Measurements from ENCODE around the gene MSH3. TPM values are rescaled to one million over a fixed set of nuclear protein-coding genes. Genes with fewer than 3 reads are reported as not detected.
"Not testable (repeated sequence)": the region's sequence is repeated elsewhere in the genome, so short reads cannot be mapped to it uniquely, and the experiment has no call there.

MSH3 gene
- total RNA-seq, 2 donors from 2014 or later = 9.2 to 10.9 TPM

DNA sequence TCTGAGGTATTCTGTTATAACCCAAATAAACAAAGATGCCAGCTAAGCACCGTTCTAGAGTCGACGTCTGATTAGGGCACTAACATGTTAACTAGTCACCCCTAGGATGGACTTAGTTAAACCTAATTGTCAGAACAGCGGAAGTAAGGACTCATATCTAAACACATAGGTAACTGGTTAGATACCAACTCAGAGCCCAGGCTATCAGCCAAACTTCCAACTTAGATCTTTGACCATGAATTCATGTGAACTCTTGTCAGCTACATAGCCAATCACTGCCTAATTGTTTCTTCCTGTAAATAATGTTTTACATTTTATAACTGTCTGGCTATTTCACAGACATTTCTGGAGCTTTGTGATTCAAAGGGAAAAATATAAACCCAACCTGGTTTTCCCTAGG is 84.6 kb downstream of the MSH3 start:
- peak overlapping the region in 1 of 4 donors; percentile 12 for H3K27ac ChIP-seq
- H3K36me3 ChIP-seq (replicated peaks in 1 of 2; ENCODE audit: insufficient read depth in 1 of 2, low read depth in 2 of 2) = no peaks in the 10 kb centered on the region
- DNase-seq = no peak
- no peak overlapping the region for H3K4me3 ChIP-seq
- ATAC-seq = no peak
- TF ChIP-seq POLR2A (IDR thresholded peaks at IDR 0.05) = no peak
- TF ChIP-seq, protein P1, sequence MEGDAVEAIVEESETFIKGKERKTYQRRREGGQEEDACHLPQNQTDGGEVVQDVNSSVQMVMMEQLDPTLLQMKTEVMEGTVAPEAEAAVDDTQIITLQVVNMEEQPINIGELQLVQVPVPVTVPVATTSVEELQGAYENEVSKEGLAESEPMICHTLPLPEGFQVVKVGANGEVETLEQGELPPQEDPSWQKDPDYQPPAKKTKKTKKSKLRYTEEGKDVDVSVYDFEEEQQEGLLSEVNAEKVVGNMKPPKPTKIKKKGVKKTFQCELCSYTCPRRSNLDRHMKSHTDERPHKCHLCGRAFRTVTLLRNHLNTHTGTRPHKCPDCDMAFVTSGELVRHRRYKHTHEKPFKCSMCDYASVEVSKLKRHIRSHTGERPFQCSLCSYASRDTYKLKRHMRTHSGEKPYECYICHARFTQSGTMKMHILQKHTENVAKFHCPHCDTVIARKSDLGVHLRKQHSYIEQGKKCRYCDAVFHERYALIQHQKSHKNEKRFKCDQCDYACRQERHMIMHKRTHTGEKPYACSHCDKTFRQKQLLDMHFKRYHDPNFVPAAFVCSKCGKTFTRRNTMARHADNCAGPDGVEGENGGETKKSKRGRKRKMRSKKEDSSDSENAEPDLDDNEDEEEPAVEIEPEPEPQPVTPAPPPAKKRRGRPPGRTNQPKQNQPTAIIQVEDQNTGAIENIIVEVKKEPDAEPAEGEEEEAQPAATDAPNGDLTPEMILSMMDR (IDR thresholded peaks at IDR 0.05) = no peak
- intact Hi-C loops (cut with DNase I) = no loop called here
- H3K4me1 ChIP-seq = peaks cover 20% of the 10 kb centered on the region
- H3K9me3 ChIP-seq = no peaks in the 10 kb centered on the region
- H3K27me3 ChIP-seq = no peaks in the 10 kb centered on the region
- 67 to 74% methylated on average over 4 of the region's 4 CpGs for WGBS, 2 donors

DNA sequence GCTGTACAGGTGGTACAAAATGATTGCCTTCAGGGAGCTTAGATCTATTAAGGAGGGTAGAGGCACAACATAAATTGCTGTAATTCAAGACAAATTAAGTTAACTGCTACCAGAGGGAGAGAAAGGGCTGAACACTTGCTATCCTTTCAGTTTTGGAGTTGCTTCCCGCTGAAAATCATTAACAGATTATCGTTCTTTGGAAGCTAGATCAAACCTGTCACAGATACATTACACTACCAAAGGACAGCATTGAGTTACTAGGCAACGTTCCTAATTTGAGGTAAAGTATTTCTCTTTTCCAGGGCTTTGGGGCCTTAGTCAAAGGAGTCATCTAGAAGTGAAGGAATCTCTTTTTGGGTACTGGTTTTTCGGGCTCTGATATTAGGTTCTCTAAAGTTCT is 85.0 kb downstream of the MSH3 start:
- H3K36me3 ChIP-seq (replicated peaks in 1 of 2; ENCODE audit: insufficient read depth in 1 of 2, low read depth in 2 of 2) = no peaks in the 10 kb centered on the region
- H3K9me3 ChIP-seq = no peaks in the 10 kb centered on the region
- H3K4me1 ChIP-seq = peaks cover 20% of the 10 kb centered on the region
- ATAC-seq = no peak
- H3K27ac ChIP-seq = peak overlapping the region in 1 of 4 donors; percentile 12
- DNase-seq = no peak
- intact Hi-C loops (cut with DNase I) = no loop called here
- TF ChIP-seq POLR2A (IDR thresholded peaks at IDR 0.05) = no peak
- TF ChIP-seq, protein P1 (IDR thresholded peaks at IDR 0.05) = no peak
- no peak overlapping the region for H3K4me3 ChIP-seq
- 45 to 54% methylated on average over 4 of the region's 4 CpGs for WGBS, 2 donors
- no peaks in the 10 kb centered on the region for H3K27me3 ChIP-seq

DNA sequence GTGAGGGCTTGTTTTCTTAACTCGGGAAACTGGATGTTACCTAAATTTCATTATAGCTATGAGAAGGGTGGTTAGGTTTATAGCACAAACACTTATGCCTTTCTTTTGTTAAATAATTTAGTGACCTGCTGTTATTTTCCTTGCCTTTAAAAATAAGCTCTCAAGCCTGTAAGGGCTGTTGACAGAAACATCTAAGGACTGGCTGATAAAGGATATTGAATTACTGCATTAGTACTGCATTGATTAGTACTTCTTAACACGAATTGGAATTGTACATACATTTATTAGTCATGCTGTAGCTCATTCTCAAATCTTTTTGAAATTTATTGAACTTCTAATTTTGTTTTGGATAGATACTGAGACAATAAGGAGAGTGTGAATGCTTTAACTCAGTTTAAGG is 85.4 kb downstream of the MSH3 start:
- no peak for ATAC-seq
- WGBS, 2 donors = 61 to 62% methylated on average over 2 of the region's 2 CpGs
- H3K27me3 ChIP-seq = no peaks in the 10 kb centered on the region

DNA sequence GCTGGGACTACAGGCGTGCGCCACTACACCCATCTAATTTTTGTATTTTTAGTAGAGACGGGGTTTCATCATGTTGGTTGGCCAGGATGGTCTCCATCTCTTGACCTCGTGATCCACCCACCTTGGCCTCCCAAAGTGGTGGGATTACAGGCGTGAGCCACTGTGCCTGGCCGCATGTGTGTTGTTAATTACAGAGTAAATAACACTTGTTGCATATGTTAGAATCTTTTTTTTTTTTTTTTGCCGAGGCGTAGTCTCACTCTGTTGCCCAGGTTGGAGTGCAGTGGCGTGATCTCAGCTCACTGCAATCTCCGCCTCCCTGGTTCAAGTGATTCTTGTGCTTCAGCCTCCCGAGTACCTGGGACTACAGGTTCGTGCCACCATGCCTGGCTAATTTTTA is 86.0 kb downstream of the MSH3 start:
- H3K27ac ChIP-seq; DNase-seq; intact Hi-C loops (cut with DNase I); H3K36me3 ChIP-seq (replicated peaks in 1 of 2; ENCODE audit: insufficient read depth in 1 of 2, low read depth in 2 of 2); H3K9me3 ChIP-seq; H3K27me3 ChIP-seq; ATAC-seq; H3K4me3 ChIP-seq: not testable (repeated sequence)
- 98 to 99% methylated on average over 12 of the region's 12 CpGs for WGBS, 2 donors
- peaks cover 20% of the 10 kb centered on the region for H3K4me1 ChIP-seq

More for the DNA sequence above, 85.4 kb downstream of the MSH3 start:
- DNase-seq = no peak
- H3K4me3 ChIP-seq = no peak overlapping the region
- no peak for TF ChIP-seq POLR2A (IDR thresholded peaks at IDR 0.05)
- TF ChIP-seq, protein P1 (IDR thresholded peaks at IDR 0.05) = no peak
- intact Hi-C loops (cut with DNase I) = no loop called here
- peaks cover 20% of the 10 kb centered on the region for H3K4me1 ChIP-seq
- H3K9me3 ChIP-seq = no peaks in the 10 kb centered on the region
- no peak overlapping the region for H3K27ac ChIP-seq
- H3K36me3 ChIP-seq (replicated peaks in 1 of 2; ENCODE audit: insufficient read depth in 1 of 2, low read depth in 2 of 2) = no peaks in the 10 kb centered on the region

DNA sequence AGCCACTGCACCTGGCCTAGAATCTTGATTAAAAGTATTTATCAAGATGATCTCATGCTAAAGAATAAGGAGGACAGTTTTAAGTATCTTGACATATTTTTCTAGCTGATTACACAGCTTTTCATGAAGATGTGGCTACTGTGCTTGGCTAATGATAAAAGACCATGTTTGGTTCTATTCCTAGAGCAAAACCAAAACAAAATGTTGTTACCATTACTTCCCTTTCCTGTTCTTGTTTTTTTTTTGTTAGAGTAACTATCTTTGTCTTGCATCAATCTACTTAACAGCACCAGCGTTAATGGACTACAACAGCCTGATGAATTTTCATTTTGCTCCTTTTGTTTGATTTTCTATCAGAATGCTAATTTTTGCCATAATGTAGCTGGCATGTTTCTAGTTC is 86.5 kb downstream of the MSH3 start:
- DNase-seq = no peak
- TF ChIP-seq, protein P1 (IDR thresholded peaks at IDR 0.05) = no peak
- no peak for TF ChIP-seq POLR2A (IDR thresholded peaks at IDR 0.05)
- 68 to 92% methylated on average over 1 of the region's 1 CpG for WGBS, 2 donors
- intact Hi-C loops (cut with DNase I) = no loop called here
- ATAC-seq = no peak
- H3K4me3 ChIP-seq = no peak overlapping the region
- no peaks in the 10 kb centered on the region for H3K27me3 ChIP-seq
- H3K4me1 ChIP-seq = peaks cover 20% of the 10 kb centered on the region
- no peak overlapping the region for H3K27ac ChIP-seq
- no peaks in the 10 kb centered on the region for H3K36me3 ChIP-seq (replicated peaks in 1 of 2; ENCODE audit: insufficient read depth in 1 of 2, low read depth in 2 of 2)
- H3K9me3 ChIP-seq = no peaks in the 10 kb centered on the region

Measured in body of pancreas (tissue), 4 donors.